SH-SY5Y (cell line): ENCODE measurements around the gene TPP2.

ENCODE experiments used
- GATA2 ChIP-seq: IDR thresholded peaks from 2 replicates; pipeline ENCODE4 v1.6.1; 2011; ENCODE audit warnings: mild to moderate bottlenecking, low read depth, low read length
- GATA3 ChIP-seq: IDR thresholded peaks from 2 replicates; pipeline ENCODE4 v1.6.1; 2011; ENCODE audit warnings: low read depth, mild to moderate bottlenecking, low read length, moderate library complexity

DNA sequence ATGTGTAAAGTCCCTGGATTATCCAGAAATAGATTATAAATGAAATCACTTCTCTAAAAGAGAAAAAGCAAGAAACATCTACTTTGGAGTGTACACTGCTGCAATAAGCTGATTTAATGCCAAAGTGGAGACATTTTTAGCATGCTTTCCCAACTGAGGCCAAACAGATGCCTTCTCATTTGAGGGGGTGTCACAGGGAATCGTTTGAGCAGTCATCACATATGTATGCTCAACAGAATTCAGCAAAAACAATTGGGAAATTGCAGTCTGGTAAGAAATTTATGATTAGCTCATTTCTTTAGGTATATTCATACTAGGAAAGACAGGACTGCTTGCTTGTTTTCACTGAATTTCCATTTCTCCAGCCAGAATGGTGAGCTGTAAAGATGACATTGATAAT is 27.3 kb upstream of the TPP2 start:
- TF ChIP-seq GATA3: no peak
- TF ChIP-seq GATA2: 0 out of 2 replicates have a peak, but pooled peaks have one; percentile 19
